NK-92 (cell line): ENCODE results near the gene ENDOV.

Source experiments
- DNase-seq: peaks from one replicate; lab custom pipeline; 2025; ENCODE audit not compliant: unreplicated experiment; lab: John Stamatoyannopoulos, UW

The ENDOV gene

DNA sequence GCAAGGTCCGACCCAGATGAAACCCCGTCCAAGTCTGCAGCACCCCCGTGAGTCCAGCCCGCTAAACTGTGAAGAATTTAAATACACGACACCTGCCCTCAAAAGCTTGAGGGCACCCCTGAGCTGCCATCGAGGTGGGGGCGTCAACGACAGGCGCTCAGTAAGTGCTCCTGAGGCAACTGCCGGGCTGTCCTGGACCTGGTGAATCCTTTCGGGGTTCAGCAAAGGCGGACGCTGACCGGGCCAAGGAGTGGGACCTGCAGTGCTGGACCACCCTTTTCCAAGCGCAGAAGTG lies 512 bp upstream of the ENDOV start:
- DNase-seq: no peak

DNA sequence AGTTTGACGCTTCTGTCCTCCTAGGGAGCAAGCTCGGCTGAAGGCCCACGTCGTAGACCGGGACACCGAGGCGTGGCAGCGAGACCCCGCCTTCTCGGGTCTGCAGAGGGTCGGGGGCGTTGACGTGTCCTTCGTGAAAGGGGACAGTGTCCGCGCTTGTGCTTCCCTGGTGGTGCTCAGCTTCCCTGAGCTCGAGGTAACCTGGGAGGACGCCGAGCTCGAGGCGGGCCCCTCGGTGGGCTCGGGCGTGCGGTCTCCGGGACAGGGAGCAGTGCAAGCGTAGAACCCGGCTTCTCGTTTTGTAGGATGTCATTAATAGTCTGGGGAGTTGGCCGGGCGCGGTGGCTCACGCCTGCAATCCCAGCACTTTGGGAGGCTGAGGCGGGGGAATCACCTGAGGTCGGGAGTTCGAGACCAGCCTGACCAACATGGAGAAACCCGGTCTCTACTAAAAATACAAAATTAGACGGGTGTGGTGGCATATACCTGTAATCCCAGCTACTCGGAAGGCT lies 715 bp downstream of the ENDOV start:
- no peak for DNase-seq

DNA sequence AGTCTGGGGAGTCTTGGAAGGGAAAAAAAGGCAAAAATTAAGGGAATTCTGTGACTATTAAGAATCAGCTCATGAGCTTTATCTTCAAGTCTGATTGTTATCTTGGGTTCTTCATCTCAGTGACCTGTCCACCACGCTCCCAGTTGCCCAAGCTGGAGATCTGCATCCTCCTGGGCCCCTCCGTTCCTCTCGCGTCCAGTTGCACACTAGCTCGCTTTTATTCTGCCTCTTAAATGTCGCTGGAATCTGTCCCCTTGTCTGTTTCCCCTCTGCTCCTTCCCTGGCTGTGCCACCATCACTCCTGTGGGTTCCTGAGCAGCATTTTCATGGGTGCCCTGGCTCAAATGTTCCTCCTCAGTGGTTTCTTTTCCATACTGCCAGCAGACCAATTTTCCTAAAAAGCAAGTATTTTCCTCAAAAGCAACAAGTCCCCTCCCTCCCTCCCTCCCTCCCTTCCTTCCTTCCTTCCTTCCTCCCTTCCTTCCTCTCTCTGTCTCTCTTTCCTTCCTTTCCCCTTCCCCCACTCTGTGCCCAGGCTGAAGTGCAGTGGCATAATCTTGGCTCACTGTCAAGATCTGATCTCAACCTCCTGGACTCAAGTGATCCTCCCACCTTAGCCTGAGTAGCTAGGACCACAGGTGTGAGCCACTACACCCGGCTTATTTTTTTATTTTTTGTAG lies 1.4 kb downstream of the ENDOV start:
- no peak for DNase-seq

DNA sequence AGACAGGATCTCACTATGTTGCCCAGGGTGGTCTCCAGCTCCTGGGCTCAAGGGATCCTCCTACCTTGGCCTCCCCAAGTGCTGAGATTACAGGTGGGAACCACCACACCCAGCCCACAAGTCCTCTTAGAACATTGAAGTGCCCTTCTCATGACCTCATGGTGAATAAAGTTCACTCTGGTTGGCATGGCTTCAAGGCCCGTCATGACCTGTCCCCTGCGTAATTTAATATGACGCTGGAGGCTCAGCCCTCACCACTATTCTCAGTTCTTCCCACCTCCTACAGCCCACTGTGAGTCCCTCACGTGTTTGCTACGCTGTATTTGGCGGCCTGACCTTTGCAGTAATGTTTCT lies 1.9 kb downstream of the ENDOV start:
- no peak for DNase-seq

DNA sequence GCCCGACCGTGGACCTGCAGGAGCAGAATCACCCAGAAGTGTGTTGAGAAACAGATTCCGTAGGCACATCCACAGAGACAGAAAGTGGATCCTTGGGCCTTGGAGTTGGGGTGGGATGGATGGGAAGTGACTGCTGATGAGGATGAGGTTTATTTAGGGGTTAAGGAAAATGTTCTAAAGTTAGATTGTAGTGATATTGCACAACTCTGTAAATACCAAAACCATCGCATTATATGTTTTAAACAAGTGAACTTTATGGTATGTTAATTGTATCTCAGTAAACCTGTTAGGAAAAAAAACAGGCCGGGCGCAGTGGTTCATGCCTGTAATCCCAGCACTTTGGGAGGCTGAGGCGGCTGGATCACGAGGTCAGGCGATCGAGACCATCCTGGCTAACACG lies 3.6 kb downstream of the ENDOV start:
- no peak for DNase-seq

DNA sequence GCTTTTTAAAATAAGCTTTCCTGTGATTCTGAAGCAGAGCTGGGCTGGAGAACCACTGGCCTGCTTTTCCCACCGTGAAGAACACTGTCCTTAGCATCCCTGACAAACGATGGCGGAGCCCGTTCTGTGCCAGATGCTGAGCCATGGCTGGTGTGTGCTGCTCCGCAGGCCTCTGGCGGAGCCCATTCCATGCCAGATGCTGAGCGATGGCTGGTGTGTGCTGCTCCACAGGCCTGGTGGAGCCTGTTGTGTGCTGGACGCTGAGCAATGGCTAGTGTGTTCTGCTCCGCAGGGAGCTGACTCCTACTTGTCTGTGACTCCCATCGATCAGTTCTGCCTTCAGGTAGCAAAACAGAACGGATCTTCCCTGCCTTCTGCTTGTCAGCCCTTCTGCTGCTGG lies 4.3 kb downstream of the ENDOV start:
- DNase-seq: no peak

DNA sequence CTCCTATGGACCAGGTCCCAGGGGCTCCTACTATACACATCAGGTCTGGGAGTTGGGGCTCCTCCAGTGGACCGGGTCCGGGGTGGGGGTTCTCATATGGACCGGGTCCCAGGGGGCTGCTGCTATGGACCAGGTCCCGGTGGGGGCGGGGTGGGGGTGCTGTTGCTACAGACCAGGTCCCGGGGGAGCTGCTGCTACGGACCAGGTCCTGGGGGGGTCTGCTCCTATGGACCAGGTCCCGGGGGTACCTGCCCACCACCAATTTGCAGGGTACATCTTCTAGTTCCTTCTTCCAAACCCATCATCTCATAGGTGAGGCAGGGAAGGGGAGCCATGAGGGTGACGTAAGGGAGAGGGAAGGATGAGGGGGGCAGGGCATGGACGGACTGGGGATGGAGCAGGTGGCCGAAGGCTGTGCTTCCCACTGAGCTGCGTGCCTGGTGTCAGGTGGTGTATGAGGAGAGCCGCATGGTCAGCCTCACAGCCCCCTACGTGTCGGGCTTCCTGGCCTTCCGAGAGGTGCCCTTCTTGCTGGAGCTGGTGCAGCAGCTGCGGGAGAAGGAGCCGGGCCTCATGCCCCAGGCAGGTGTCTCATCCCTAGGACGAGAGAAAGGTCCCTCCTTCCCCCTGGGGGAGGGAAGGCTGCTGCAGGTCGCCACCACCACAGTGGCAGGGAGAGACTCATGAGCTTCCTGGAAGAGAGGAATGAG lies 6.6 kb downstream of the ENDOV start:
- DNase-seq: no peak

DNA sequence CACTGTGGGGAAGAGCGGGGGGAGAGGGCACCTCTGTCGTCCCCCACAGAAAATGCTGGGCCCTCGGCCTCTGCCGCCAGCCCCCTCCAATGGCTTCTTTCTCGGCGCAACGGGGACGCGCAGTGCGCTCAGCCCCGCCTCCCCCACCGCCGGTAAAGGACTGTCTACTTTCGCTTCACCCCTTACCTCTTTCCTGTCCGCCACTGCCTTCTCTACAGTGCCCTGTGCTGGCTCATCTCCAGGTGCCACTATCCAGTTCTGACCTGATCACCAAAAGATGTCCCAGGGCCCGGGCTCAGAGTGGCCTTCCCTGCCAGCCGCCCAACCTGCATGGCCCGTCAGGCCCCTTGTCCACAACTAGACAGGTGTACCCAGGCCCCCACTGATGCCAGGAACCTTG lies 7.3 kb downstream of the ENDOV start:
- DNase-seq: no peak

DNA sequence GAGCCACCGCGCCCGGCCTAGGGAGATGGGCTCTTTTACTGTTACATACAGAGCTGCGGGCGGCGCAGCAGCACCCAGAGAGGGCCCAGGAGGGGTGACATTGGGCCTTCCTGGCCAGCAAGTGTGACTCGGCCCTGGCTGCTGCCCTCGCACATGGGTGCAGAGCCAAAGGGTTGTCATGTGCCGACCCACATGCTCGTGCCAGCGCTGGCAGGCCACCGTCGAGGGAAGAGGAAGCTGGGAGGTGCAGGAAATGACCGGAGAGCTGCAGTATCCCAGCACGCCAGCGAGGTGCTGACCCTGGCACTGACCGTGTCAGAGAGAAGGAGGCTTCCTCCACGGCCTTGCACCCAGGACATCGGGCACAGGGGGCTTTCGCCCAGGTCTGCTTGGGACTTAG lies 8.0 kb downstream of the ENDOV start:
- DNase-seq: no peak

DNA sequence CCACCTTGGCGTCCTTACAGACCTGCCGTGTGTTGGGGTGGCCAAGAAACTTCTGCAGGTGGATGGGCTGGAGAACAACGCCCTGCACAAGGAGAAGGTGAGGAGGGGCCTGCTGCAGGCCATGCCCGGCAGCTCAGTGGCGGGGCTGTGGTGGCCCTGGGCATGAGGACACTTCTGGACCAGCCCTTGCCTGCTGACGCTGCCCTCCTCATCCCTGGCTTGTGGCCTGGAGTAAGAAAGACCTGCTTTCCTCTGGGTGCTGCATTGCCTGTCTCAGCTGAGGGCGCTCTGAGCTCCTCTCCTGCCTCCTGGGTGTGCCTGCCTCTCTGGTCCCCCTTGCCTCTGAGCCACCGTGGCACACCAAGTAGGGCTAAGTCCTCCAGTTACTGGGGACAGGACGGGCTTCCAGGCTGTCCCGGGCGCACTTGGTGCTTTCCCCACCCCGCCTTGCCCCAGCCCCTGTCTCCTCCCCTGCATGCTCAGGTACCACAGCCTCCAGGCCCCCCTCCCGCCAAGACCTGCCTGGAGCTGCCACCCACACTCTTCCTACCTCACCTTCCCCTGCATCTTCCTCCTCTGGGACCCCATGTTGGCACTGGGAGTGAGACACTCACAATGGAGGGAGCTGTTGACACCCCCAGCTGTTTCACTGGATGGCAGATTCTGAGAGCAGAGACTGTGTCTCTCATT lies 8.7 kb downstream of the ENDOV start:
- no peak for DNase-seq

DNA sequence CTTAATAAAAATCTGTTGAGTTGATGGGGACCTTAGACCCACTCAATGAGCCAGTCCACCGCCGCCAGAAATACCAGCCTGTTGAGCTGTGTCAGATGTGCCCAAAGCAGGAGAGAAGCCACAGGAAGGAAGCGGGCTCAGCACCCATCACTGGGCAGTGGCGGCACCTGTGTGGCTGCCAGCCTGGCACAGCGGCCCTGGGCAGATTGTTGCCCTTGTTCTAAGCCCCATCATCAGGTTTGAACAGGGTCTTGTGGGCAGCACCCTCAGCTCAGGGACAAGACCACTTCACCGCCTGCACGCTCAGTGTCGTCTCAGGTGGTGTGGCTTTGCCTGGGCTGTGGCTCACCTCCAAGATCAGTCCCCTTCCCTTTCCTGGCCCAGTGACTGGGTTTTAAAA lies 9.3 kb downstream of the ENDOV start:
- no peak for DNase-seq

DNA sequence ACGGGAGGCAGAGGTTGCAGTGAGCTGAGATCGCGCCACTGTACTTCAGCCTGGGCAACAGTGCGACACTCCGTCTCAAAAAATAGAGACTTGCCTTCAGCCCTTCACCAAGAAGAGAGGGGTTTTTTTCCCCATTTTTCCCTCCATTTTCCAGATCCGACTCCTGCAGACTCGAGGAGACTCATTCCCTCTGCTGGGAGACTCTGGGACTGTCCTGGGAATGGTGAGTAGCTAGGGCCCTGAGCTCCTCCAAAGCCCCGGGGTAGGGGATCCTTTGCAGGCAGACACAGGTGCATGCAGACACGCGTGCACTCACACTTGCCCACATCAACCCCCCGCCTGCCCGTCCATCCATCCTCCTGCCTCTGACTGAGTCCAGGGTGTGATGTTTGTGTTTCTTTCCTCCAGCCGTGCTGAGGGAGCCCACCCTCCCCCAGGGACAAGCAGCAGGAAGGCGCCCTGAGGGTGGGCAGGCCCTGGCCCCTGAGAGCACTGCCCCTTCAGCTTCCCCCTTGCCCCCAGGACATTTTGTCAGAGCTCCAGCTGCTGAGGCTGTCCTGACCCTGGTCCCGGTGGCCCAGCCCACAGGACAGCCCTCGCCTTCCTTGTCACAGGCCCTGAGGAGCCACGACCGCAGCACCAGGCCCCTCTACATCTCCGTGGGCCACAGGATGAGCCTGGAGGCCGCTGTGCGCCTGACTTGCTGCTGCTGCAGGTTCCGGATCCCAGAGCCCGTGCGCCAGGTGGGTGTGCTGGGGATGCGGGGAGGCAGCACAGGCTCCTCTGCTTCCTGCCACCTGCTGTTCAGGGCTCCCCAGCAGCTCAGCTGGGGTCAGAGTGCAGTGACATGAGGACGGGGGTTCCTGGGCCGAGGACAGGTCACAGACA lies 10.2 kb downstream of the ENDOV start:
- no peak for DNase-seq

DNA sequence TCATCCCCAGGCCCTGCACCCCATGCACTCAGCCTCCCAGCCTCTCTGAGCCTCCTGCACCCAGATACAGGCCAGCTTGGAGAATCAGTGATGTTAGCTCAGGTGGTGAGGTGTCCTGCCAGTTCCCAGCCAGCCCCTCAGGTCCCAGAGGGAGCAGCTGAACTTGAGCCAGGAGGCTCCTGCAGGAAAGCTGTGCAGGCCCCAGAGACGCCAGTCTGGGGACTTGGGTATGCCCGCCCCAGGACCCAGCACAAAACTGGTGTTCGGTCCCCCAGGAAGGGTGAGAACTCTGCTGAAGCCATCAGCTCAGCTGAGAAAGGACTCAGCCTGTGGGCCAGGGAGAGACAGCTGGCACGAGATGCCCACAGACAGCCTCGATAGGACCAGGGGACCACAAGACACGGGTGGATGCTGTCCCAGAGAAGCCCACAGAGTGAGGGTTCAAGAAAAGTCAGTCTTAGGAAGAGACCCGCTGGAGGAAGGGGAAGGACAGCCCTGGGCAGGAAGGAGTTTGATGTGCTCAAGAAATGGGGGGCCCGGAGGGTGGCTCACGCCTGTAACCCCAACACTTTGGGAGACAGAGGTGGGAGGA lies 11.0 kb downstream of the ENDOV start:
- DNase-seq: no peak

DNA sequence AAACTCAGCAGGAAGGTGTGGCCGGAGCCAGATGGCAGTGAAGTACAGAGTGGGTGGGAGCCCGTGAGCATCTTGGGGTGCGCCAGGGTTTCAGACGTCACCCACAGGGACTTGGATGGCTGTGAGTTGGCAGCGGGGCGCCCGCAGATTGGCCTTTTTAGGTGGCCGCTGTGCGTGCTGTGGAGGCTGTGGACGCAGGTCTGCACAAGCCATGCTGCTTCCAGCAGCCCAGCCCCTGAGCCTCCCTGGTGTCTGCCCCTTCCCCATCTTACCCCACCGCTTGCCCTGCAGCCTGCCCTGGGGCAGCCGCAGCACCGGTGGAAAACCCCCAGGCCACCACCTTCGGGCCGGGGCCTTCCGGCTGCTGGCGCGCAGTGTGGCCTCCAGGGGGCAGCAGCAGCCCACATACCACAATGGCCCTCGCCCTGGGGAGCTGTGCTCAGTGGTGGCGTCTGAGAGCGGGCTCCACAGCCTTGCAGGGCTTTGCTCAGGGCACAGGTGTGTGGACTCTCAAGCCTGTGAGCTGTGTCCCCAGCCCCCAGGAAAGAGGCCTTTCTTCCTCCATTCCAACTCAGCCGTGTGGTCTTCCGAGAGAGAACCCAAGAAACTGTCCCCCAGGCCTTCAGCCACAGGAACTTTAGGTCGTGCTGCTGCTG lies 11.8 kb downstream of the ENDOV start:
- DNase-seq: no peak

DNA sequence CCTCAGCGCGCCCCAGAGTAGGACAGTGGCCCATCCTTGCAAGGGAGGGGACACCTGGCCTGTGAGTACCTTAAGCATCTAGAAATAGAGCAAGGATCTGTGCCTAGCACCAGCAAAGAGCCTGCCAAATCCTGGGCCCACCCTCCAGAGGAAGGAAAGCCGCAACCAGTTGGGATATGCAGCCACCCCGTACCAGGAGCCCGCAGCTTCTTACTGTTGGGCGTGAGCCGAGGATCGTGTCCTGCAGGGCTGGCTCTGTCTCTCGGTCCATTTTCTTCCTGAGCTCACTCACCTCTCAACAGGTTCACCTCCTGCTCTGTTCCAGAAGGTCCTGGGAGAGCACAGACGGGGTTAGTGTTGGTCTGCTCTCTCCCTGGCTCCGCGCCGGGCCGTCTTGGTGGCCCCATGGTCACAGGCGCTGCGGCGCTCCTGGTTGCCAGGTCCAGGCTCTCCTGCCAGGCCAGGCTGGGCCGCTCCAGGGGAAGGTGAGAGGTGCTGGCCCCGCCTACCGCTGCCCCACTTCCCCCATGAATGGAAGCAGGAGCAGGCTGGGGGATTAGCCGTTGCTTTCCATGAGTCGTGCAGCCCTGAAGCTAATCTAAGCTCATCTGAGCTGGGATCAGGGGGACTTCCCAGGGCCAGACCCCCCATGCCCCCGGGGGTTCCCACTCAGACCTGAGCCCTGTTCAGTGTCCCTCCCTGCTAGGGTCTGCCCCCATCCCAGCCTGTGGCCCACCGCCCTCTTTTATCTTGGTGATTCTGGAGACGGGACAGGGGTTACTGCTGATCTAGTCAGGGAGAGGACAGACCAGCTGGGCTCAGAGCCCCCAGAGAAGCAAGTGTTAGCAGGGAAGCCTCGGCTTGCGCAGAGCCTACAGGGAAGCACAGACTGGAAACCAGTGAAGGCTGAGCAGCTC lies 12.7 kb downstream of the ENDOV start:
- no peak for DNase-seq

DNA sequence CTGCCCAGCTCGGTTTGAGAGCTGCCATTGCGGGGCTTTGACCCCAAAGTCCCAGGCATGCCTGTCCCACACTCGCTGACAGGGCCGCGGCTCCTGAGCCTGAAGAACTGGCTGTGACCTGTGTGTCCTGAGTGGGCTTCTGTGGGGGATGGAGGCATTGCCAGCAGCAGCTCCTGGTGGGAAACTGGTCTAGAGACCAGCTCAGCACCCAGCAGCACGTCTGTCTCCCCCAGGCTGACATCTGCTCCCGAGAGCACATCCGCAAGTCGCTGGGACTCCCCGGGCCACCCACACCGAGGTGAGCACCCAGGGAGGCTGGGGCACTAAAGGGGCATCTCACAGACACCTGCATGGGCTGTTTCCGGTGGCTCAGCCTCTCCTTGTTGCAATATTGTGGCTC lies 13.4 kb downstream of the ENDOV start:
- no peak for DNase-seq

DNA sequence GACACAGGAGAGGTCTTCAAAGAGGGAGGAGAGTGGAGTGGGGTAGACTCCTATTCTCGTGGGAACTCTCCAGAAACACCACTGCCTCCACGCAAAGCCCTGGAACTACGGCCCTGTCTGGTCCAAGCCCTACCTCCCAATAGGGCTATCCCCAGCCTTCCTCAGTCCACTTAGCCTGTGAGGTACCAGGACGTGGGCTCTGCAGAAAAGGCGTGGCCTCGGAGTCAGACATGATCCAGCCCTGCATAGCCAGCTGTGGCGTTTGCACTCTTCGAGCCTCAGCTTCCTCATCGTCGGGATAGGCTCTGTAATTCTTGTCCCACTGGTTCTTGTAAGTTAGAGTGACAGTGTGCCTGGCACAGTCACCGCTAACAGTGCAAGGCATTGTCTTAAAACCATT lies 13.8 kb downstream of the ENDOV start:
- DNase-seq: no peak

DNA sequence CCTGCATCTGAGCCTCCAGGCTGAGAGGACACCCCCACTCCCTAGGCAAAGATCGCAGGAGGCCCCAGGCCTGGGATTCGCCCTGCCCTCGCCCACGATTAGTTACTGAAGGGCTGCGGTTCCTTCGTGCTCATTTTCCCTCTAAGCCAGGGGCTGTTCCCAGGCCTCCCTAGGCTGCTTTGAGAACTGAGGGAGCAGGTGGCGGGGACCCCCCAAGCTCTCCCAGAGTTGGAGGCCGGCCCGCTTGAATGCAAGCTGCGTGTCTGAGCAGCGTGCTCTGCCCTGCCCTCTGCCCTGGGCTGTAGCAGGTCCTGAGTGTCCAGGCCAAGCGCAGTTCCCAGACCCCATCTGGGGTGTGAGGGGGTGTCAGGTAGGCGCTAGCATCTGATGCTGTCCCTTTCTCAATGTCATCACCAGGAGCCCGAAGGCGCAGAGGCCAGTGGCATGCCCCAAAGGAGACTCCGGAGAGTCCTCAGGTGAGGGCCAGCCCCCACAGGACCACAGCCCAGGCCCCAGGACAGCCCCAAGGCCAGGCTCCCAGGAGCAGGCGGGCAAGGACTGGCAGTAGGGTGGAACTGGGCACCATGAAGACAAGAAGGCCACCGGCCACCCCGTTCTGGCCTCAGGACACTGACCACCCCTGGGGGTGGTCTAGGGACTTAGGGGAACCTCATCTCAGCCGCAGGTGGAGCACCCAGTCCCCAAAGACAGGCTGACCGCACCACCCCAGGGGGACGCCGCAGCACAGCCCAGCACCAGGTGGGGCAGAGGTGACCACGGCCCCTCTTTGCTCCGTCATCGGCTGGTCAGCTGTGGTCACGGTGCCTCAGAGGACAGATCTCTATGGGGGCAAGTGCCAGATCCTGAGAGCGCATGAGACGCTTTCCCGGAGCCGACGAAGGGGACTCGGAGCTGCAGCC lies 14.6 kb downstream of the ENDOV start:
- no peak for DNase-seq
